DMS153 treated with DMSO at 0.1 percent for 48 hours (cell line): ENCODE results near the gene CAB39.
"Not testable (repeated sequence)": the region's sequence is repeated elsewhere in the genome, so short reads cannot be mapped to it uniquely, and the experiment has no call there.

Experiments
- DNase-seq: peaks from one replicate; lab custom pipeline; 2025; ENCODE audit not compliant: unreplicated experiment; lab: John Stamatoyannopoulos, UW

The CAB39 gene

DNA sequence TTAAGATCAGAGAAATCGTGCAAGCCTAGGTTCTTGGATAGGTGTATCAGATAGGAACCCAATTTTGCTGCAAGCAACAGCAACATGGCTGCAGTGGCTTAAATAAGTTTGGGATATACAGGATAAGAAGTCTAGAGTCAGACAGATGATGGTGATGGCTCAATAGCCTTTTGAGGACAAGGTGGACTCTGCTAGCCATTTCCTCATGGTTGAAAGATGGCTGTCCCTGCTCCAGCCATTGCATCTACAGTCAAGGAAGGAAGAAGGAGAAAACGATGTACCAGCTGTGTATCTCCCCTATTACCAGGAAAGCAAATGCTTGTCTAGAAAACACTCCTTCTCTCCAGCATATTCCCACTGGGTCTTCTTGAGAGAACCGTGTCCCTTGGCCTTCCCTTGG lies 30.1 kb upstream of the CAB39 start:
- DNase-seq, result no peak

DNA sequence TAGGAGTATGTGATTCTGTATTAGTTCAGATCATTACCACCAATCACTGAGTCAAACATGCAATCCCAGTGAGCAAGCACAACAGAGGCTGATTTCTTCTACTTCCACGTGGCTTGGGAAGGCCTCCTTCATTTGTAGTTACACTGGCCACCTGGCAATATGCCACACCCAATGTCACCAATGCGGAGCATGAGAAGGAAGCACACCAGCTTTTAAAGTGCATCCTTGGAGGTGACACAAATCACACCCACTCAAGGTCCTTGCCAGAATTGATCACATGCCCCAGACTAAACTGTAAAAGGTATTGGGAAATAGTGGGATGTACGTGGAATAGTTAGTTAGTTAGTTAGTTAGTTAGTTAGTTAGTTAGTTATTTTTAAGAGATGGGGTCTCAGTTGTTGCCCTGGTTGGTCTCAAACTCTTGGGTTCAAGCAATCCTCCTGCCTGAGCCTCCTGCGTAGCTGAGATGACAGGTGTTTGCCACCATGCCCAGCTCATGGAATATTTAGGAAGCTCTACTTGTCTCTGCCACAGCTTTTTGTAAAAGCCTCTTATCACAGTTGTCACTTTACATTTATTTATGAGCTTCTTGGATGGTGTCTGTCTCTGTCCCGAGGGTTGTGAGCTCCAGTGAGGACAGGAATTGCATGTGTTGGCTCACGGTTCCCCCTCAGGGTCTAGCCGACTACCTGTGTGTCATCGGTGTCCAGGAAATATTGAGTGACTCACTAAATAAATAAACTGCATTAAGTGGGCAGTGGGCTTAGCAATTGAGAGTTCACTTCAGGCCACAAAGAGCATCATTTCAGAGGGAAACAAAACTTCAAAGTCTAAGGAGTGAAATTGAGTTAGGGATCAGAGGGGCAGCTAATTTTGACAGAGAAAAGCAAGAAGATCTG lies 28.1 kb upstream of the CAB39 start:
- no peak for DNase-seq

DNA sequence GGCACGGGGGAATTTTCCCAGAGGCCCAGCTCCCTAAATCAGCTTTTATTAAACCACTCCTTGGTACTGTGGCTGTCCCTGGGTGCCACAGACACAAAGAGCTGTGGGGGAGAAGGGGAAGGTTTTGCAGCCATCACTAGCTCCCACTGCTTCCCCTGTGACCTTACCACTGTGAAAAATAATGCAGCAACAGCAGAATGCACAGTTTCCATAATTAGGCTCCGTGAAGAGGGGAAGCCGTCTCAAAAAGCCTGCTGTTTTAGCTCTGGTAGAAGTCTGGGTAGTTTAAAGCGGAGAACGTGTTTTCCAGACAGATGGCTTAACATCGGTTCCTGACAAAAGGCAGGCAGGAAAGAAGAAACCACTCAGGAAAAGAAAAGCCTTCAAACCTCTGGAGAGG lies 27.5 kb upstream of the CAB39 start:
- DNase-seq, result no peak

DNA sequence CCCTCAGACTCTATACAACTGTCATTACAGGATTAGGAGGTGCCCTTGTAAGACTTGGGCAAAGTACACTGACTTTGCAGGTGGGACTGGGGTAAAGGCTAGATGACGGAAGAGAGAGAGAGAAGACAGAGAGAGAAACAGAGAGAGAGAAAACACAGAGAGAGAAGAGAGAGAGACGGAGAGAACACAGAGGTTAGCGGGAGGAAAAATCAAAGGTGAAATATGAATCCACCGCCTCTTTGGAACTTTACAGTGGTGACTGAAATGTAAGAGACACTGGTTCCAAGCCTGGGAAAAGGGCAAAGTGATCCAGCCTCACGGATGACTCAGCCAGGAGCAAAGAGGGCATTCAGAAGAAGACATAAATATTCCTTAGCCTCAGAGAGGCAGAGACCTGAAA lies 25.1 kb upstream of the CAB39 start:
- DNase-seq, result no peak

DNA sequence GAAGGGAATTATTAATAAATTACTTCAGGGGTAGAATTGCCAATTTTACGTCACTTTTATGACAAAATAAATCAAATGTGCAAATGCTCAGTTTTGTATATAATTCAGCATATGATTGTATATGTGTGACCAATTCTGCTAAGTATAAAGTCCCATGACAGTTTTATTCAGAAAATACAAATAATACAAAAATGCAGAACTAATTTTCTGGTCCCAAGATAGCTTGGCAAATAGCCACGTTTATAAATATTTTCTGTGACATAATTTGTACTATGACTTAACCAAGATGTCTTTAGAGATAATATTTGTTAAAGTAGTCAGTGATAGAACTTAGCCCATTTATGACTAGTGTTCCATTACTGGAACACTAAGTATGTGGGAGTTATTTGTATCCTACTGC lies 24.2 kb upstream of the CAB39 start:
- no peak for DNase-seq

DNA sequence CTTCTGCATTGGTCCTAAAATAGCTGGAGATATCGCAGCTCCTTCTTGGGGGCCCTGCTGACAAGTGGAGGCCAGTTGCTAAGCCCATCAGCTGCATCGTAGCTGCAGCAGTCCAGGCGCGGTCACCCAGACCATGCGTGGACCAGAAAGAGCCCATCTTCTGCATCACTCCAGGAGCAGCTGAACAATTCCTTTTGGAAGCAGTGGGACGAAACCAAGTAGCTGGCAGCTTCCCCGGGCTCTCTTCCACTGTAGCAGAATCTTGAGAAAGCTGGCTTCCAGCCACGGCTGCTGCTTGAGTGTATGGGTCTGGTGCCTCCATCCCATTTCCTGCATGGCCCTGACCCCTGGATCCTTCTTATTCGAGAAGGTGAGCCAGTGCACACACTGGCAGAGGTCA lies 22.2 kb upstream of the CAB39 start:
- no peak for DNase-seq

DNA sequence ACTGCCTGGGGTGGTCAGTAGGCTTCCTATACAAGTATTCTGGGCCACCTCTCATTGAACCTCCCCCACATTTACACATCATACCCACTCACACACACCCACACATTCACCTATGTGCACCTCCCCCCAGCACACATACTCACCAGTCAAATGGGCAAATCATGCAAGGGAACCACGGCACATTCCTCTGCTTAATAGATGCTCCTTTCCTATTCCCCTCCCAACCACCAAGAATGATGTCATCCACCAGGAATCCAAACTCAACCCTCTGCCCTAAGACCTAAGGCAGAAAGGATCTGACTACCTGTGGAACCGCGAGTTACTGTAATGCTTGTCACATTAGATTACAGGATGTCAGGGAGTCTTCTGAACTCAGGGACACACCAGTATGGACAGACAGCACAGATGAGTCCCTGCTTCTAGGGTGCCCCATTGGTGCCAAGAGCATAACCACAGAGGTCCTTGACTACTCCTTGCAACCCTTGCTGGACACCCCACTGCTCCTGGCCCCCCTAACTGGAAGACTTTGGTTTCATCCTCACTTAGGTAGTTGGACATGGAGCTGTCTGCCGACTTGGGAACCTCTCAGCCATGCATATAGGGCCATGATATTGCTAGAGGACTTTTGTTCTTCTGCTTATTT lies 21.5 kb upstream of the CAB39 start:
- no peak for DNase-seq

DNA sequence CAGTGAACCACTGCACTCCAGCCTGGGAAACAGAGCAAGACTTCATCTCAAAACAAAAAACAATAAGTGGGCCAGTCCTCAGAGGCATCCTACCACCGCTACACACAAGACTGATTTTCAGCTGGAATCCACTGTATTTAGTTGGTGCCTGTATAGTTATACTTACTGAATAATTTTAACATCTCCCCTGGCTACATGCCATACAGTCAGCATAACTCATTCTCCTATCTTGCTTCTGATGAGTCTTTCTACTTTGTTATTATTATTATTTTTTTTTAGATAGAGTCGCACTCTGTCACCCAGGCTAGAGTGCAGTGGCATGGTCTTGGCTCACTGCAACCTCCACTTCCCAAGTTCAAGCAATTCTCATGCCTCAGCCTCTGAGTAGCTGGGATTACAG lies 19.9 kb upstream of the CAB39 start:
- DNase-seq, result no peak

DNA sequence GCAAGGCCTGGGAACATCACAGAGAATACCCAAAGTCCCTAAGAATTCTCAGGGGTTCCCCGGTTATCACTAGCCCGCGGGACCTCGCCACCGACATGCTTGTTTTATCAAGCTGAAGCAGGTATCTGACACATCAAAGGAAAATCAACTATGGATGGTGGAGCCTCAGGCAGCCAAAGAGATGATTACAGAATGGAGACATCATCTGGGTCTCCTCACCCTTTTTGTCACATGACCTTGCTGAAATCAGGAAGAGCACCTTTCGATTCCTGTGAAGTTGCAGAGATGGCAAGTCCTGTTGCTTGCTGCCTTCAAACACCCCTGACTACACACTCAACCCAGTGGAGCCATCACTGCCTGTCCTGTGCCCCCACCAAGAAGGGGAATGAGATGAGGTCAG lies 19.2 kb upstream of the CAB39 start:
- no peak for DNase-seq

DNA sequence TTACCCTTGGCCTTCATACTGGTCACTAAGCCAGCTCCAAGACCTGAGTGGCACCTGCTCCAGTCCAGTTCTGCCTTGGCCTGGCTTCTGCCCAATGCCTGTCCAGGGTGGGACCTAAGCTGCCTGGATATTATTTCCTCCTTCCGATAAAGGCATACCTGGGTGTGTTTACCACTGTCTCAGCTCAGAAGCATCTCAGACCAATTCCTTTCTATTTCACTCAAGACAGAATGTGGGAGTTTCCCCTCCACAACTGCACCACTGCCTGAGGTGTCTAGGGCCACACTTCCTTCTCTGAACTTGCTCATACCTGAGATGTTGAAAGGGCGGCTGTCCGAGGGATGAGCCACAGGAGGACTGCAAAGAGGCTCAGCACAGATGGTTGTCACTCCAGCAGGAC lies 18.4 kb upstream of the CAB39 start:
- DNase-seq, result no peak

DNA sequence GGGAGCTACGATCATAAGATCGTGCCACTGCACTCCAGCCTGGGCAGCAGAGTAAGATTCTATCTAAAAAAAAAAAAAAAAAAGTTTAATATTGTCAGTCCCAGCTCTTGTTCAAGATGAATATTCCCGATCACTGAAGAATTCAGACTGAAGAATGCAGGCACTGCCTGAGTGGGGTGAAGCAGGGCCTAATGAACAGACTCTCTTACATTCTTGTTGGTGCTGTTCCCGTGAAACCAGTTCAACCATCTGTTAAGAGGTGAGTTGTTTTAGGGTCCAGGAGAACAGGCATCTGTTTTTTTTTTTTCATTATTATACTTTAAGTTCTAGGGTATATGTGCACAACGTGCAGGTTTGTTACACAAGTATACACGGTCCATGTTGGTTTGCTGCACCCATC lies 17.1 kb upstream of the CAB39 start:
- DNase-seq, result no peak

DNA sequence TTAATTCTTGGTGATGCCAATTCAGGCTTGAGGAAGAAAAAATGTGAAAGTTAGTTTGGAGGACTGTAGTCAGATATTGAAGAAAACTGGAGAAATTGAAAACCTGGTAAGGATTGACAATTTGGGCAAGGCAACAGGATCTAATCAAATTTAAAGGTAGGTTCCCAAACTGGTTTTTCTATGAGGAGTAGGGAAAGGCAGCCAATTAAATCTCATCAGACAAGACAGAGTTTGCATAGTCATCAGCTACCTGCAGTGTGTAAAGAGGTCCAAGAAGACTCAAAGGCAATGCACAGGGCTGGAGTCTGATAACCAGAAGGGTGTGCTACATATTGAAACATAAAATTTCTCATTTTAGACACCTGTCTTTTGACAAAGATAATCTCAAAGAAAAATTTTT lies 16.0 kb upstream of the CAB39 start:
- DNase-seq, result no peak

DNA sequence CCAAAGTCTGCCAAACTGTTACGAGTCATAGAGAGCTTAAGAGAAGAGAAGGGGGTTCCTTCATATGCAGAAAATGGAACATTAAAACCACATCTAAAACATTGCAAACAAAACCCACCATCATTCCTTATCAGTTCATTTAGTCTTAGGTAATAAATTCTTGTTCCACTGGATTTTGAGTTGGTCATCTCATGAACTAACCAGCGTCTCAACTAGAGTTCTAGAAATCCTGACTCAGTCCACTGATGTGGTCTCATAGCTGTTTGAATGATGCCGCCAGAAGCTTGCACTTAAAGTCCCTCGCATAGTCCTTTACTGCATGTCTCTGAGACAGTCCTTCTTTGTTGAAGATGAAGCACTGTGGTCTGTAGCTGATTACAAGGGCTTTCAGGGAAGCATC lies 15.0 kb upstream of the CAB39 start:
- DNase-seq, result no peak

DNA sequence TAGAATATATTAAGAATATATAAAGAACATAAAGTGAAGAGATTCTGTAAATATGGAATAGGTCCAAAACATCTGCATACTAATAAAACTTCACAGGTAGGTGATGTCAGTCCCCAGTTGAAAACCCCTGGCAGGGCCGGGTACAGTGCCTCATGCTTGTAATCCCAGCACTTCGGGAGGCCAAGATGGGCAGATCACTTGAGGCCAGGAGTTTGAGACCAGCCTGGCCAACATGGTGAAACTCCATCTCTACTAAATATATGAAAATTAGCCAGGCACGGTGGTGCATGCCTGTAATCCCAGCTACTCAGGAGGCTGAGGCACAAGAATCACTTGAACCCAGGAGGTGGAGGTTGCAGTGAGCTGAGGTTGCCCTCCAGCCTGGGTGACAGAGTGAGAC lies 13.9 kb upstream of the CAB39 start:
- DNase-seq, result not testable (repeated sequence)

DNA sequence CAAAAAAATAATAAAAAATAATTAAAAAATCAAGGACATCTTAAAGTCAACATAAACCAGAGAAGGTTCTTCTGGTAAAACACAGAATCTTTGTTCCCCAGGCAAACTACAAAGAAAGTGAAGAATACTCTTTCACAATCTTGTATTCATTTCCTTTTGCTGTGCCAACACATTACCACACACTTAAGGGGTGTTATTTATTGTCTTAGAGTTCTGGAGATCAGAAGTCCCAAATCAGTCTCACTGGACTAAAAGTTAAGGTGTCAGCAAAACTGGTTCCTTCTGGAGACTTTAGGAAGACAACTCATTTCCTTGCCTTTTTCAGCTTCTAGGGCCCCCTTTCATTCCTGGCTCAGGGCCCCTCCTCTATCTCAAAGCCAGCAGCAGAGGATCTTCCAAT lies 12.2 kb upstream of the CAB39 start:
- DNase-seq, result no peak

DNA sequence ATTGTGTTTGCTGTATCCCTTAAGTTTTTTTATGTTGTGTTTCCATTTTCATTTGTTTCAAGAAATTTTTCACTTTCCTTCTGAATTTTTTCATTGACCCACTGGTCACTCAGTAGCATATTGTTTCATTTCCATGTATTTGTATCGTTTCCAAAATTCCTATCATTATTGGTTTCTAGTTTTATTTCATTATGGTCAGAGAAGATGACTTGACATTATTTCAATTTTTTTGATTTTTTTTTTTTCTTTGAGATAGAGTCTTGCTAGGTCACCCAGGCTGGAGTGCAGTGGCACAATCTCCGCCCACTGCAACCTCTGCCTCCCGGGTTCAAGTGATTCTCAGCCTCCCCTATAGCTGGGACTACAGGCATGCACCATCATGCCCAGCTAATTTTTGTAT lies 11.3 kb upstream of the CAB39 start:
- DNase-seq, result no peak

DNA sequence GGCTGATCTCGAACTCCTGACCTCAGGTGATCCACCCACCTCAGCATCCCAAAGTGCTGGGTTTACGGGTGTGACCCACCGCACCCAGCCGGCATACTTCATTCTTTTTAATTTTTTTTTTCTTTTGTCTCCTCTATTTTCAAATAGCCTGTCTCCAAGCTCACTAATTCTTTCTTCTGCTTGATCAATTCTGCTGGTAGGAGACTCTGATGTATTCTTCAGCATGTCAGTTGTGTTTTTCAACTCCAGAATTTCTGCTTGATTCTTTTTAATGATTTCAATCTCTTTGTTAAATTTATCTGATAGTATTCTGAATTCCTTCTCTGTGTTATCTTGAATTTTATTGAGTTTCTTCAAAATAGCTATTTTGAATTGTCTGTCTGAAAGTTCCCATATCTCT lies 10.2 kb upstream of the CAB39 start:
- DNase-seq, result not testable (repeated sequence)

DNA sequence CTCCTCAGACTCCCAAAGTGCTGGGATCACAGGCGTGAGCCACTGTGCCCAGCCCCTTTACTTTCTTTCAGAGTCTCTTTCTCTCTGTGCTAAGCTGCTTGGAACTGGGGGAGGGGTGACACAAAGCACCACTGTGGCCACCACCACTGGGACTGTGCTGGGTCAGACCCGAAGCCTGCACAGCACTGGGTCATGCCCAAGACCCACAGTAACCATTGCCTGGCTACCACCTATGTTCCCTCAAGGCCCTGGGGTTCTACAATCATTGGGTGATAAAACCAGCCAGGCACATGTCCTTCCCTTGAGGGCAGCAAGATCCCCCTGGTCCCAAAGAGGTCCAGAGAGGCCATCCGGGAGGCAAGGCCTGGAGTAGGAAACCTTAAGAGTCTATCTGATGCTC lies 9.1 kb upstream of the CAB39 start:
- no peak for DNase-seq

DNA sequence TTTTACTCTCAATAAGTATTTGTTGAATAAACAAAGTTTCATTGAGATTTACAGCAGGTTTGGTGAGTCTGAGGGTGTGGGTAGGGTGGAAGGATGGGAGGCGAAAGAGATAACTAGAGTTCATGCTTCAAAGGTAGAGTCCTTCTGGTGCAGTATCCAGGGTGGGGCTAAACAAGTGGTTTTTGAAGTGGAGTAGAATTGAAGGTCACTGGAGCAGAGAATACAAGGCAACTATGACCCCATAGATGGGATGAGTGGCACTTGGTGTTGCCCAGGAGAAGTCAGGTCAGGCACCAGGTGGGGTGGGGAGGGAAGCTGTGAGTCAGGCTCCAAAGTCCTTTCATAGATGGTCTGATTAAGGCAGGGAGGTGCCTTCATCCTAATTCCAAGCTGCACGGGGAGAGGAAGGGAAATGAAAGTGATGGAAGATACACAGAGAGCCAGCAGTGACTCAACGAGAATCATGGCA lies 6.6 kb upstream of the CAB39 start:
- DNase-seq, result no peak

DNA sequence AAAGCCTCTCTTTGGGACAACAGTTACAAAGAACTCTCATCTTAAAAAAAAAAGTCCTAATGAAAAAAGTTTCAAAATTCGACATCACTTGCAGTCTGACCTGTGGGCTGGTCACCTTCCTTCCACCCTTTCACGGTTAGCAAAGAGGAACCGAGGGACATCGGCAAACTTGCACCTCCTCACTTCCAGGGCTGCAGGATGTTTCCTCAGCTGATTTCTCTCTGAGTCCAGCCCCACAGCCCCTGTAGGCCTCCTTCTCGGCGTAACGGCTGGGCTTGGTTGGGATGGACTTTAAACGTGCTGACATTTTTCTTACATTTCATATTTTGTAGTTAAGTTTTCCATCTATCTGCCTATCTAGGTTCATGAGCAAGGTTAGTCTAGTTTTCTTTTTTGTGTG lies 5.7 kb upstream of the CAB39 start:
- no peak for DNase-seq

DNA sequence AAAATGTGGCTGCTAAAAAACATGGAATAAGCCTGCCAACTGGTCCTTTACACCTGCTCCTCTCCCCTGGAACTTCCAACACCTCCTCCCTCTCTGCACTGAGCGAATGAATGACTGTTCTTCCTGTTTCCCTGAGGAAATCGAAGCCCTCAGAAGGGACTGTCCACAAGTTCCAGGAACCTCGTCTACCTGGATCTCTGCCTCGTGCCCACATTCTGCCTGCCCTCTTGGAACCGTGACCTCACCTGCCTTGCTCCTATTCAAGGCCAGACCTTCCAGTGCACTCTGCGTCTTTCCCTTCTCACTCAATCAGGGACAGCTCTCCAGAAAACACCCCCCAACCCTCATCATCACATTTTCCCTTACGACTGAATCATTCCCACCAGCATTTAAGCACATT lies 4.4 kb upstream of the CAB39 start:
- DNase-seq, result no peak

DNA sequence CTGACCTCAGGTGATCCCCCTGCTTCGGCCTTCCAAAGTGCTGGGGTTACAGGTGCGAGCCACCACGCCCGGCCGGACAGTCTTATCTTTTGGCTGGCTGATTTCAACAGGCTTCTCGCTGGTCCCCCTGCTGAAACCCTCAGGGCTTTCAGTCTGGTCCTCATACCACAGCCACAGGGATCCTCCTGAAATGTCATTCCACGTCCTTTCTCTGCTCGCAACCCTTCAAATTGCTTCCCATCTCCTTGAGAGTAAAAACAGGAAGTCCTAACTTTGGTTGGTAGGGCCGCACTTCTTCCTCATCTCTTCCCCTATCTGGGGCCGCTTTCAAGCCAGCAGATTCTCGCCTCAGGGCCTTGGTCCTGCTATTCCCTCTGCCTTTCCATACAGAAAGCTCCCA lies 1.4 kb upstream of the CAB39 start:
- no peak for DNase-seq
